Common myeloid progenitor, CD34-positive (primary cell): ENCODE data around the gene RBM26.

Experiments used
- CTCF ChIA-PET: fragments of 350-600 bp; sonication (Branson Sonifier 250); formaldehyde crosslinking; loops from one replicate; lab custom pipeline; 2021; ENCODE audit warnings: antibody characterized with exemption; lab: Charles Lee
- POLR2A ChIA-PET: fragments of 350-600 bp; sonication (Branson Sonifier 250); formaldehyde crosslinking; loops from one replicate; lab custom pipeline; 2021; ENCODE audit warnings: antibody characterized with exemption; lab: Charles Lee
- DNase-seq, 3 donors: peaks; one replicate each; pipeline versions ENCODE4 v3.0.0 to v3.0.0-alpha.2; 2013
- H3K27ac ChIP-seq, 2 experiments: 1 replicate in 1 of 2; 2 replicates in 1 of 2; pipeline ENCODE4 v1.7.0; 2013; ENCODE audit warnings: inconsistent platforms in 2 of 2, low read length in 2 of 2, mild to moderate bottlenecking in 2 of 2, low read depth in 1 of 2, moderate library complexity in 1 of 2; ENCODE audit not compliant: severe bottlenecking in 2 of 2, insufficient read depth in 1 of 2, poor library complexity in 1 of 2
- H3K27me3 ChIP-seq, 5 experiments: replicated peaks in 2 of 5; 1 replicate in 3 of 5; 2 replicates in 2 of 5; pipeline versions ENCODE4 v1.6.1 to v1.7.0; 2013; ENCODE audit warnings: low read length in 4 of 5, mild to moderate bottlenecking in 2 of 5, moderate library complexity in 2 of 5, inconsistent platforms in 1 of 5; ENCODE audit not compliant: insufficient read depth in 5 of 5, control insufficient read depth in 4 of 5
- H3K36me3 ChIP-seq, 4 experiments: 1 replicate in 2 of 4; 2 replicates in 2 of 4; pipeline versions ENCODE4 v1.6.1 to v1.7.0; 2013; ENCODE audit warnings: low read length in 3 of 4, control low read depth in 1 of 4, mild to moderate bottlenecking in 1 of 4; ENCODE audit not compliant: control insufficient read depth in 4 of 4, insufficient read depth in 4 of 4
- H3K4me1 ChIP-seq, 4 experiments: 1 replicate in 3 of 4; 2 replicates in 1 of 4; pipeline versions ENCODE4 v1.6.1 to v1.7.1; 2013; ENCODE audit warnings: low read length in 3 of 4, mild to moderate bottlenecking in 3 of 4, control low read depth in 1 of 4, inconsistent platforms in 1 of 4, moderate library complexity in 1 of 4; ENCODE audit not compliant: control insufficient read depth in 4 of 4, insufficient read depth in 4 of 4; ENCODE audit errors: control extremely low read depth in 1 of 4
- H3K4me3 ChIP-seq, 7 experiments: 1 replicate in 4 of 7; 2 replicates in 3 of 7; pipeline versions ENCODE4 v1.5.1 to v1.7.0; 2013; ENCODE audit warnings: mild to moderate bottlenecking in 7 of 7, low read length in 6 of 7, moderate library complexity in 6 of 7, inconsistent platforms in 2 of 7, low read depth in 2 of 7, control low read depth in 1 of 7; ENCODE audit not compliant: insufficient read depth in 4 of 7, control insufficient read depth in 1 of 7; ENCODE audit errors: extremely low read depth in 1 of 7
- H3K9me3 ChIP-seq, 5 experiments: 1 replicate in 4 of 5; 2 replicates in 1 of 5; pipeline versions ENCODE4 v1.6.1 to v1.7.1; 2013; ENCODE audit warnings: low read length in 4 of 5, mild to moderate bottlenecking in 2 of 5, inconsistent platforms in 1 of 5, low read depth in 1 of 5, moderate library complexity in 1 of 5; ENCODE audit not compliant: control insufficient read depth in 4 of 5, insufficient read depth in 2 of 5; ENCODE audit errors: control extremely low read depth in 1 of 5
- WGBS: methylation state at CpG from one replicate; pipeline ENCODE4 v1.1.5; 2013; ENCODE audit not compliant: insufficient coverage; 5-methylcytosine and 5-hydroxymethylcytosine counted together

The RBM26 gene

DNA sequence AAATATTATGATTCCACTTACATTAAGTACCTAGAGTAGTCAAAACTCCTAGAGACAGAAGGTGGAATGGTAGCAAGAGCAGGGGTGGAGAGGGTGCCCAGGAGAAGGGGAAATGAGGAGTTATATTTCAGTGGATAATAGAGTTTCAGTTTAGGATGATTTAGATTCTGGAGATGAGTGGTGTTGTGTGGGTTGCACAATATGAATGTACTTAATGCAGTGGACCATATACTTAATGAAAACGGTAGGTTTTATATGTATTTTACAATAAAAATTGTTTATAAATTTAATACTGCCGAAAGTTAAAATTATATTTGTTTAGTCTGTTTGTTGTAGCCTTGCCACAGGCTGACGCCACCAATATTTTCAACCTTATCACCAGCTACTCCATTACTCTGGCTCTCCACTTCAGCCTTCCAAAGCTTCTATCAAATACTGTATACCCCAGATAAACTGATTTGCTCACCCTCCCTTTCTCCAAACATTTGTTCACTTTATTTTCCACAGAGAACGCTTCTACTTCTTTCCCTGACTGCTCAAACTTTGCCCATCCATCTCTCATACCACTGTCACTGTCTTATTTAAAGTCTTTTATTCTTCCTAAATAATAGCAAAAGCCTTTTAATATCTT is 1.4 kb upstream of the RBM26 start:
- DNase-seq, result no peak
- Histone ChIP-seq H3K4me1 (peaks cover 25 to 36% (median 29%) of the 10 kb centered on the region in 4 experiments), H3K27ac (no peak overlapping the region), H3K4me3 (peak overlapping the region in 4 of 7 experiments; percentile 90 to 99 (median 94)), H3K36me3 (peaks cover 0 to 1% (median 0%) of the 10 kb centered on the region in 4 experiments), H3K9me3 (no peaks in the 10 kb centered on the region), H3K27me3 (no peaks in the 10 kb centered on the region)
- WGBS, result 93% methylated on average over 2 of the region's 4 CpGs
- ChIA-PET POLR2A (no interaction called here), CTCF (interaction anchor here (1.1 to 2.2 kb wide), 3 partner anchors 9 to 16 kb away, joined by 3 to 9 read pairs (median 4); no protein-coding TSS in a partner anchor)

- H3K27me3 ChIP-seq, result no peaks in the 10 kb centered on the region
- H3K4me1 ChIP-seq, result peaks cover 30 to 45% (median 36%) of the 10 kb centered on the region in 4 experiments
- peak overlapping the region; percentile 84 to 99 (median 94) for H3K4me3 ChIP-seq
- DNase-seq, result no peak
- peaks cover 0 to 3% (median 0%) of the 10 kb centered on the region in 4 experiments for H3K36me3 ChIP-seq
- peak overlapping the region; percentile 97 to 99 for H3K27ac ChIP-seq
- CTCF ChIA-PET, result interaction anchor here (1.1 to 2.2 kb wide), 5 partner anchors 10 to 77 kb away, joined by 3 to 9 read pairs (median 4); no protein-coding TSS in a partner anchor
- POLR2A ChIA-PET, result no interaction called here
- 0% methylated on average over 2 of the region's 4 CpGs for WGBS
- H3K9me3 ChIP-seq, result no peaks in the 10 kb centered on the region
Measured at GRCh38 chr13:79406597-79406908, 498 bp upstream of the RBM26 start.

GRCh38 chr13:79405501-79405830 is 589 bp downstream of the RBM26 start:
- H3K4me1 ChIP-seq, result peaks cover 32 to 49% (median 38%) of the 10 kb centered on the region in 4 experiments
- WGBS, result 0% methylated on average over 18 of the region's 19 CpGs
- DNase-seq, result no peak
- POLR2A ChIA-PET, result interaction anchor here (1.5 kb wide), 1 partner anchor 12 kb away, joined by 6 read pairs; no protein-coding TSS in a partner anchor
- H3K36me3 ChIP-seq, result peaks cover 0 to 3% (median under 1%) of the 10 kb centered on the region in 4 experiments
- CTCF ChIA-PET, result interaction anchor here (1.1 to 2.2 kb wide), 5 partner anchors 12 to 78 kb away, joined by 3 to 9 read pairs (median 3); no protein-coding TSS in a partner anchor
- H3K4me3 ChIP-seq, result peak overlapping the region; percentile 84 to 99 (median 94)
- H3K27ac ChIP-seq, result peak overlapping the region; percentile 97 to 99
- no peaks in the 10 kb centered on the region for H3K27me3 ChIP-seq
- no peaks in the 10 kb centered on the region for H3K9me3 ChIP-seq

DNA sequence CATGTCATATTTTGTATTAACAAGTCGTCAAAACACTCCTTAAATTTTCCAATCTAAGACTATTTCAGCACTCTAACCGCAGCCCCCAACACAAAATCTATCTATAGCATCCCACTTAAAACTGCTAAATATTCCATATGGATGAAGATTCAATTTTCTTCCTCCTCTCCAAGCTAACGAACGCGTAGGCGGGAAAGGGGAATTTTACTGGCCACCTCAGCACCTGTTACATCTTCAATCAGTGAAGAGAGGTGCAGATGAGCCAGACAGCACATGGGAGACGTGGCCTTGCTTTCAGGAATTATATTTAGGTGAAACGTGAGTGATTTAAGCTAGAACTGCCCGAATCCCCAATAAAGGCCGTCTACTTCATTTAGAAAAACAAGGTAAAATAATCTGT is 1.1 kb downstream of the RBM26 start:
- Histone ChIP-seq H3K9me3 (no peaks in the 10 kb centered on the region), H3K36me3 (peaks cover 0 to 6% (median 1%) of the 10 kb centered on the region in 4 experiments), H3K4me3 (peak overlapping the region; percentile 84 to 99 (median 94)), H3K4me1 (peaks cover 32 to 49% (median 38%) of the 10 kb centered on the region in 4 experiments), H3K27me3 (no peaks in the 10 kb centered on the region), H3K27ac (peak overlapping the region; percentile 97 to 99)
- POLR2A ChIA-PET, result interaction anchor here (1.5 kb wide), 1 partner anchor 12 kb away, joined by 6 read pairs; no protein-coding TSS in a partner anchor
- no peak for DNase-seq
- CTCF ChIA-PET, result interaction anchor here (1.1 to 4.5 kb wide), 3 partner anchors 12 to 21 kb away, joined by 3 to 28 read pairs (median 3); no protein-coding TSS in a partner anchor
- 2% methylated on average over 7 of the region's 10 CpGs for WGBS

DNA sequence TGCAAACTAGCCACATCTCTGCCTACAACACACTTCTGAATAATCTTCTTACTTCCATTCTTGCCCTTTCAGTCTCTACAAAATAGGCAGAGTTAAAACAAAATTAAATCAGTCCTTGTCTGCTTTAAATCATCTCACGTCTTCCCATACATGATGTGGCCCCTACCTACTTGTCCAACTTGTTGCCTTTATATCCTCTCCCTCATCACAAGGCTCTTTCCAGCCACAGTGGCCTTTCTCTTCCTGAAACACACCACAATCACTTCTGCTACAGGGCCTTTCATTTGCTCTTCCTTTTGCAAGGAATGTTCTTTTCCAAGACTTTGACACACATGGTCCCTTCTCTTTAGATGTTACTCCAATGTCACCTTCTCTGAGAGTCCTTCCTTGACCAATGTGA is 1.7 kb downstream of the RBM26 start:
- 33% methylated on average over 1 of the region's 1 CpG for WGBS
- Histone ChIP-seq H3K27me3 (no peaks in the 10 kb centered on the region), H3K36me3 (peaks cover 0 to 12% (median 5%) of the 10 kb centered on the region in 4 experiments), H3K9me3 (no peaks in the 10 kb centered on the region), H3K4me1 (peaks cover 32 to 49% (median 38%) of the 10 kb centered on the region in 4 experiments), H3K27ac (peak overlapping the region; percentile 97 to 99), H3K4me3 (peak overlapping the region in 6 of 7 experiments; percentile 90 to 99 (median 94))
- ChIA-PET POLR2A (no interaction called here), CTCF (interaction anchor here (1.5 to 4.5 kb wide), 2 partner anchors 12 to 16 kb away, joined by 3 to 28 read pairs; no protein-coding TSS in a partner anchor)
- DNase-seq, result no peak

- WGBS, result 60% methylated on average over 1 of the region's 4 CpGs
- H3K4me1 ChIP-seq, result peaks cover 36 to 58% (median 40%) of the 10 kb centered on the region in 4 experiments
Measured at GRCh38 chr13:79403113-79403512, 2.9 kb downstream of the RBM26 start.

GRCh38 chr13:79402679-79403078 is 3.4 kb downstream of the RBM26 start:
- H3K27ac ChIP-seq, result no peak overlapping the region
- peak overlapping the region in 3 of 7 experiments; percentile 9 to 94 (median 90) for H3K4me3 ChIP-seq
- H3K36me3 ChIP-seq, result peaks cover 0 to 22% (median 9%) of the 10 kb centered on the region in 4 experiments
- 67% methylated on average over 1 of the region's 2 CpGs for WGBS
- H3K9me3 ChIP-seq, result no peaks in the 10 kb centered on the region
- peaks cover 37 to 58% (median 41%) of the 10 kb centered on the region in 4 experiments for H3K4me1 ChIP-seq
- no peaks in the 10 kb centered on the region for H3K27me3 ChIP-seq
- DNase-seq, result no peak
- ChIA-PET POLR2A (no interaction called here), CTCF (interaction anchor here (0.8 to 4.5 kb wide), 4 partner anchors 10 to 23 kb away, joined by 3 to 28 read pairs (median 4); no protein-coding TSS in a partner anchor)

More at GRCh38 chr13:79403113-79403512, 2.9 kb downstream of the RBM26 start:
- no peak overlapping the region for H3K27ac ChIP-seq
- POLR2A ChIA-PET, result no interaction called here
- H3K36me3 ChIP-seq, result peaks cover 0 to 20% (median 9%) of the 10 kb centered on the region in 4 experiments
- no peaks in the 10 kb centered on the region for H3K27me3 ChIP-seq
- CTCF ChIA-PET, result interaction anchor here (1.0 to 4.5 kb wide), 2 partner anchors 10 kb away, joined by 4 to 28 read pairs; no protein-coding TSS in a partner anchor
- H3K4me3 ChIP-seq, result peak overlapping the region in 4 of 7 experiments; percentile 9 to 94 (median 92)
- DNase-seq, result no peak
- no peaks in the 10 kb centered on the region for H3K9me3 ChIP-seq
